ENCODE results near the gene ATP6V1G2.
"Not testable (repeated sequence)": the region's sequence is repeated elsewhere in the genome, so short reads cannot be mapped to it uniquely, and the experiment has no call there.

GRCh38 chr6:31499648-31500047, 46.8 kb downstream of the ATP6V1G2 start:
- not testable (repeated sequence) for TF ChIP-seq CTCF, POLR2A (IDR thresholded peaks at IDR 0.05)
